Activated CD8-positive, alpha-beta memory T cell treated with anti-CD3 and anti-CD28 coated beads for 4 hours (primary cell): ENCODE data around the gene MRPL54.

ENCODE experiments used
- DNase-seq, 2 donors: peaks; one replicate each; pipeline ENCODE4 v3.0.0-alpha.2; 2020; ENCODE audit warnings: low read depth in 2 of 2

The MRPL54 gene

GRCh38 chr19:3785451-3785937, 23.0 kb downstream of the MRPL54 start:
- peak; percentile 50 to 54 for DNase-seq

- DNase-seq, result peak; percentile 21 to 36
Observed at GRCh38 chr19:3785938-3786824, 23.7 kb downstream of the MRPL54 start, which contains the start of gene MATK. Gene MATK (minus strand): TSS chr19:3786381. CDS start chr19:3785135, 1,246 bp downstream.

- DNase-seq, result peak in 1 of 2 donors; percentile 31
Observed at GRCh38 chr19:3788996-3789778, 26.7 kb downstream of the MRPL54 start.

- no peak for DNase-seq
Observed at GRCh38 chr19:3790209-3790734, 27.8 kb downstream of the MRPL54 start.

- no peak for DNase-seq
Observed at GRCh38 chr19:3790941-3791340, 28.5 kb downstream of the MRPL54 start.

GRCh38 chr19:3792114-3792513, 29.6 kb downstream of the MRPL54 start:
- DNase-seq, result no peak

- no peak for DNase-seq
Observed at GRCh38 chr19:3793799-3794198, 31.3 kb downstream of the MRPL54 start.

- no peak for DNase-seq
Observed at GRCh38 chr19:3796358-3796757, 33.9 kb downstream of the MRPL54 start.

- DNase-seq, result no peak
Observed at GRCh38 chr19:3798137-3798536, 35.7 kb downstream of the MRPL54 start.

- no peak for DNase-seq
Observed at GRCh38 chr19:3800996-3801395, 38.5 kb downstream of the MRPL54 start.

- DNase-seq, result peak; percentile 40 to 43
Observed at GRCh38 chr19:3801412-3802096, 39.1 kb downstream of the MRPL54 start.

GRCh38 chr19:3803114-3803888, 40.8 kb downstream of the MRPL54 start:
- DNase-seq, result no peak

- DNase-seq, result no peak
Observed at GRCh38 chr19:3803986-3804385, 41.5 kb downstream of the MRPL54 start.

- no peak for DNase-seq
Observed at GRCh38 chr19:3804429-3804828, 41.9 kb downstream of the MRPL54 start.

GRCh38 chr19:3805859-3806258, 43.4 kb downstream of the MRPL54 start:
- no peak for DNase-seq

GRCh38 chr19:3807131-3807480, 44.6 kb downstream of the MRPL54 start:
- DNase-seq, result no peak

- DNase-seq, result no peak
Observed at GRCh38 chr19:3807574-3808354, 45.3 kb downstream of the MRPL54 start.

- DNase-seq, result no peak
Observed at GRCh38 chr19:3808420-3809143, 46.1 kb downstream of the MRPL54 start.

- DNase-seq, result no peak
Observed at GRCh38 chr19:3809881-3810707, 47.6 kb downstream of the MRPL54 start.
